Breast epithelium (tissue), 4 donors: ENCODE measurements around the gene RRP15. TPM values are rescaled to one million over a fixed set of nuclear protein-coding genes. Genes with fewer than 3 reads are reported as not detected.
"Not testable (repeated sequence)": the region's sequence is repeated elsewhere in the genome, so short reads cannot be mapped to it uniquely, and the experiment has no call there.

Experiments used
- DNase-seq, 2 donors: peaks; one replicate each; pipeline ENCODE4 v3.0.0-alpha.2; 2019; ENCODE audit warnings: low spot score in 2 of 2
- H3K27ac ChIP-seq, 2 donors: fragments of 200-600 bp; sonication (generic) in 1 of 2; one replicate each; pipeline ENCODE4 v1.5.1; 2016 to 2019; ENCODE audit warnings: mild to moderate bottlenecking in 1 of 2
- H3K27me3 ChIP-seq, 2 donors: fragments of 200-600 bp; sonication (generic) in 1 of 2; one replicate each; pipeline versions ENCODE4 v1.5.1 to v1.6.0; 2017 to 2019; ENCODE audit warnings: control low read depth in 1 of 2, mild to moderate bottlenecking in 1 of 2
- H3K36me3 ChIP-seq: fragments of 200-600 bp; one replicate; pipeline ENCODE4 v1.5.1; 2019
- H3K4me1 ChIP-seq, 2 donors: fragments of 200-600 bp; sonication (generic); one replicate each; pipeline ENCODE4 v1.5.1; 2016 to 2019; ENCODE audit warnings: control low read depth in 1 of 2
- H3K4me3 ChIP-seq, 3 donors: fragments of 200-600 bp; sonication (generic); 1 replicate in 2 of 3; 2 replicates in 1 of 3; pipeline ENCODE4 v1.5.1; 2016 to 2019; ENCODE audit warnings: mild to moderate bottlenecking in 3 of 3, moderate library complexity in 2 of 3
- H3K9me3 ChIP-seq, 2 donors: fragments of 200-600 bp; sonication (generic) in 1 of 2; one replicate each; pipeline ENCODE4 v1.5.1; 2016 to 2019; ENCODE audit warnings: control low read depth in 1 of 2
- CTCF ChIP-seq, 3 donors: fragments of 450-650 bp; IDR thresholded peaks; one replicate each; pipeline ENCODE4 v1.5.1; 2016 to 2017; ENCODE audit warnings: antibody characterized with exemption in 3 of 3, mild to moderate bottlenecking in 3 of 3, moderate library complexity in 3 of 3
- POLR2A ChIP-seq: fragments of 450-650 bp; IDR thresholded peaks from one replicate; pipeline ENCODE4 v1.6.1; 2016; ENCODE audit warnings: antibody characterized with exemption, mild to moderate bottlenecking, moderate library complexity
- POLR2AphosphoS5 ChIP-seq, 3 donors: sonication (generic); formaldehyde crosslinking; IDR thresholded peaks; one replicate each; pipeline ENCODE4 v1.6.1; 2017; ENCODE audit warnings: antibody characterized with exemption in 3 of 3
- intact Hi-C: fragments of 100-400 bp; cut with DNase I; formaldehyde crosslinking; loops from one replicate; pipeline ENCODE4 v1.15.1; 2023; ENCODE audit warnings: low total_unique reads
- total RNA-seq, 3 donors: library from RNA; depleted of rRNA; stranded (reverse); fragments of >200 nt; gene quantifications; one replicate each; pipeline ENCODE4 v1.1.0, GENCODE V29; 2016

RRP15 gene
- total RNA-seq, 3 donors from 2014 or later = 6.2 to 8.8 (median 7.8) TPM

- no peak for DNase-seq
- Histone ChIP-seq H3K27me3 (no peaks in the 10 kb centered on the region), H3K9me3 (no peaks in the 10 kb centered on the region), H3K27ac (no peak overlapping the region), H3K4me1 (no peaks in the 10 kb centered on the region), H3K36me3 (no peaks in the 10 kb centered on the region), H3K4me3 (no peak overlapping the region)
- TF ChIP-seq CTCF (IDR thresholded peaks at IDR 0.05) (no peak), POLR2A (no peak), POLR2AphosphoS5 (IDR thresholded peaks at IDR 0.05) (no peak)
- intact Hi-C loops = no loop called here
These were observed 32.0 kb downstream of the RRP15 start for GRCh38 chr1:218317061-218317460.

GRCh38 chr1:218320182-218320581 is 35.1 kb downstream of the RRP15 start:
- intact Hi-C loops = not testable (repeated sequence)

GRCh38 chr1:218322762-218323161 is 37.7 kb downstream of the RRP15 start:
- Histone ChIP-seq H3K27ac (no peak overlapping the region), H3K36me3 (peaks cover 4% of the 10 kb centered on the region), H3K9me3 (no peaks in the 10 kb centered on the region), H3K4me1 (no peaks in the 10 kb centered on the region), H3K4me3 (no peak overlapping the region), H3K27me3 (no peaks in the 10 kb centered on the region)
- no peak for TF ChIP-seq POLR2A
- TF ChIP-seq CTCF (IDR thresholded peaks at IDR 0.05) = no peak
- TF ChIP-seq POLR2AphosphoS5 (IDR thresholded peaks at IDR 0.05) = no peak
- intact Hi-C loops = loop anchor here (1.0 kb wide), 1 partner anchor 9 kb away; no protein-coding TSS in a partner anchor
- DNase-seq = no peak

More at GRCh38 chr1:218320182-218320581, 35.1 kb downstream of the RRP15 start:
- DNase-seq, H3K4me3 ChIP-seq, H3K9me3 ChIP-seq, H3K27me3 ChIP-seq, H3K27ac ChIP-seq, H3K36me3 ChIP-seq, H3K4me1 ChIP-seq: not testable (repeated sequence)

- intact Hi-C loops = no loop called here
- TF ChIP-seq POLR2A (no peak), CTCF (IDR thresholded peaks at IDR 0.05) (no peak), POLR2AphosphoS5 (IDR thresholded peaks at IDR 0.05) (no peak)
- DNase-seq = no peak
These were observed 38.6 kb downstream of the RRP15 start for GRCh38 chr1:218323568-218324225.

GRCh38 chr1:218324226-218324580 is 39.1 kb downstream of the RRP15 start:
- TF ChIP-seq CTCF (IDR thresholded peaks at IDR 0.05) = no peak
- TF ChIP-seq POLR2AphosphoS5 (IDR thresholded peaks at IDR 0.05) = no peak
- TF ChIP-seq POLR2A = no peak
- no peak overlapping the region for H3K27ac ChIP-seq
- H3K4me3 ChIP-seq = no peak overlapping the region
- no peak for DNase-seq
- peaks cover 4% of the 10 kb centered on the region for H3K36me3 ChIP-seq
- intact Hi-C loops = no loop called here
- H3K9me3 ChIP-seq = no peaks in the 10 kb centered on the region
- no peaks in the 10 kb centered on the region for H3K4me1 ChIP-seq
- no peaks in the 10 kb centered on the region for H3K27me3 ChIP-seq

More at GRCh38 chr1:218323568-218324225, 38.6 kb downstream of the RRP15 start:
- Histone ChIP-seq H3K27me3 (no peaks in the 10 kb centered on the region), H3K4me1 (no peaks in the 10 kb centered on the region), H3K27ac (no peak overlapping the region), H3K36me3 (peaks cover 4% of the 10 kb centered on the region), H3K4me3 (no peak overlapping the region), H3K9me3 (no peaks in the 10 kb centered on the region)
